Umbilical cord (tissue), 1 donor: Measurements from ENCODE around the gene KRTAP10-7. TPM values are rescaled to one million over a fixed set of nuclear protein-coding genes. Genes with fewer than 3 reads are reported as not detected.

Experiments
- total RNA-seq: library from RNA; depleted of rRNA; stranded (reverse); fragments of >200 nt; gene quantifications from one replicate; pipeline ENCODE4 v1.2.3, GENCODE V29; 2014; ENCODE audit warnings: low replicate concordance; ENCODE audit not compliant: insufficient read depth

KRTAP10-7 gene
- total RNA-seq, 1 donor from 2014 or later = not detected

Other genes with a start within 250 kb of the KRTAP10-7 start
- 2.9 TPM for gene TRPM2, start 247.0 kb upstream of the KRTAP10-7 start, total RNA-seq
- 4.3 TPM for gene LRRC3, start 145.1 kb upstream of the KRTAP10-7 start, total RNA-seq
- not detected for gene KRTAP10-1, start 60.4 kb upstream of the KRTAP10-7 start, total RNA-seq
- not detected for gene KRTAP10-2, start 49.1 kb upstream of the KRTAP10-7 start, total RNA-seq
- not detected for gene KRTAP10-3, start 41.8 kb upstream of the KRTAP10-7 start, total RNA-seq
- gene KRTAP10-4, start 26.9 kb upstream of the KRTAP10-7 start, total RNA-seq = 4.8 TPM
- gene KRTAP10-5, start 20.0 kb upstream of the KRTAP10-7 start, total RNA-seq = not detected
- gene KRTAP10-6, start 8.1 kb upstream of the KRTAP10-7 start, total RNA-seq = not detected
- gene KRTAP10-8, start 11.5 kb downstream of the KRTAP10-7 start, total RNA-seq = 0.72 TPM
- gene KRTAP10-9, start 26.5 kb downstream of the KRTAP10-7 start, total RNA-seq = not detected
- not detected for gene KRTAP10-10, start 36.8 kb downstream of the KRTAP10-7 start, total RNA-seq
- gene KRTAP10-11, start 45.8 kb downstream of the KRTAP10-7 start, total RNA-seq = not detected
- gene KRTAP12-4, start 54.1 kb downstream of the KRTAP10-7 start, total RNA-seq = not detected
- not detected for gene KRTAP12-3, start 57.3 kb downstream of the KRTAP10-7 start, total RNA-seq
- not detected for gene KRTAP12-2, start 66.3 kb downstream of the KRTAP10-7 start, total RNA-seq
- not detected for gene KRTAP12-1, start 81.6 kb downstream of the KRTAP10-7 start, total RNA-seq
- 4.1 TPM for gene KRTAP10-12, start 96.6 kb downstream of the KRTAP10-7 start, total RNA-seq
- not detected for gene TSPEAR, start 111.0 kb downstream of the KRTAP10-7 start, total RNA-seq
- 92.2 TPM for gene UBE2G2, start 201.2 kb downstream of the KRTAP10-7 start, total RNA-seq
- gene SUMO3, start 217.5 kb downstream of the KRTAP10-7 start, total RNA-seq = 49.4 TPM